ENCODE data around the gene NRG3. TPM values are rescaled to one million over a fixed set of nuclear protein-coding genes. Genes with fewer than 3 reads are reported as not detected.

The NRG3 gene
- total and polyA plus RNA-seq, 5 donors from 2014 or later, result not detected

DNA sequence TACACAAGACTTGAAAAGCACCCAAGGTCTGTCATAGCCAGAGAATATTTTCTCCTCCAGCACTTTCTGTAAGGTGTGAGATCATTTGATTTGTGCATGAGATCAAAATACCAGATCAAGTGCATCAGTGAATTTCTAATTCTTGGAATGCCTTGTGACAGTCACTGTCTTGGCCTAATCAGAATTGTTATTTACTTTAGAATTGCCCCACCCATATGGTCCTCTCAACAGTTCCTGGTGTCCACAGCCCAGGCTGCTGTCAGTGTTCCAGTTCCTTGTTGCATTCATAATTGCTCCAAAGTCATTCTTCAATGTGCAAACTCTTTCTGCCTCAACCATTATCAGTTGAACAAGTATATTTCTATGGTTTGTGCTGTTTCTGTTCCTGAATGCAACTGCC lies 770.2 kb downstream of the NRG3 start:
- H3K36me3 Mint-ChIP-seq, result no peaks in the 10 kb centered on the region
- H3K27me3 ChIP-seq (ENCODE audit: control insufficient read depth, insufficient read depth, low read length), result no peaks in the 10 kb centered on the region
- H3K4me1 ChIP-seq (ENCODE audit: control insufficient read depth, insufficient read depth, low read length, poor library complexity, severe bottlenecking), result no peaks in the 10 kb centered on the region
- H3K36me3 ChIP-seq (ENCODE audit: control insufficient read depth, insufficient read depth, low read length), result no peaks in the 10 kb centered on the region
- ATAC-seq (ENCODE audit: low read depth in 2 of 2), result no peak
- no peak for DNase-seq
- no peak overlapping the region for H3K27ac Mint-ChIP-seq
- H3K27ac ChIP-seq (ENCODE audit: insufficient read depth, low read length, poor library complexity, severe bottlenecking), result no peak overlapping the region
- H3K4me1 Mint-ChIP-seq, result no peaks in the 10 kb centered on the region
- no peaks in the 10 kb centered on the region for H3K27me3 Mint-ChIP-seq
- no peak overlapping the region for H3K4me3 Mint-ChIP-seq
- H3K4me3 ChIP-seq (ENCODE audit: low read depth, low read length), result no peak overlapping the region
- peaks cover 1 to 11% (median 2%) of the 10 kb centered on the region in 7 donors for H3K9me3 Mint-ChIP-seq
- H3K9me3 ChIP-seq (ENCODE audit: control insufficient read depth in 2 of 2, low read length in 2 of 2), result peaks cover 0 to 5% of the 10 kb centered on the region in 2 experiments

DNA sequence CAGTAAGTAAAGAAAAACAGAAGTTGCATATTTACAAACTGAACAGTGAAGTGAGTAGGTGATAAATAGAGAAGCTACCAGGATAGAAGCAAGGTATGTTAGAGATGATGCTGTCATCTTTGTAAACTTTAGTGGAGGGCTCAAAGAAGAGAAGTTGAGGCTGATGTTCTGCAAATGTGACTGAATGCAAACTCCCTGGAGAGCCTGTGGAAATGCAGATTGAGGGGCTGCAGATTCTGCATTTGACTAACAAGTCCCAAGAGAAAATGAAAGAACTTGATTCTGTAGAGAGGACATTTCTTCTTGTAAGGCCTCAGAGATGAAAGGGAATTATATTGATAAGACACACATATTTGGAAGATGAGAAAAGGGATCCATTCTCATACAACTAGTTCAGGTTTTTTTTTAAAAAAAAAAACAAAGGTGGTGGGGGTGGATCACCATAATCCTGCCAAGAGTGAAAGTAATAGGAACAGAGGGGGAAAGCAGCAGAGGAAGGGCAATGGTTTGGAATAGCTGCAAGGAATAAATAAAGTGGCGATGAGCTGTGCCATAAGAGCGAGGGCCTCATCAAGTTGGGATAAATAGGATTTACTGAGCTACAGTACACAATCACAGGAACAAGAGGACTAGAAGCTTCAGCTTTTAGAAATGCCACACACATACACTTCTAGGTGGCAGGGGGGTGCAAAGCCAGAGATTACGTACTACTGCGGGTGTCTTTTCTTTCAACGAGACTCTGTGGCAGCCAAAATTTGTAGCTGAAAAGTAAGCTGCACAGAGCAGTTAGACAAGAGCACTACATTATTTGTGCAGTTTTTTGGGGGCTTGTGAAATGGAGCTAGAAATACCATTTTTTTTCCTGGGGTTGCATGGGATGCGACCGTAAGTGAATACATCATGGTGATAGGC lies 778.5 kb downstream of the NRG3 start:
- H3K4me1 ChIP-seq (ENCODE audit: control insufficient read depth, insufficient read depth, low read length, poor library complexity, severe bottlenecking), result no peaks in the 10 kb centered on the region
- DNase-seq (no peak), ATAC-seq (ENCODE audit: low read depth in 2 of 2) (no peak)
- H3K4me1 Mint-ChIP-seq, result no peaks in the 10 kb centered on the region
- no peak overlapping the region for H3K4me3 ChIP-seq (ENCODE audit: low read depth, low read length)
- no peaks in the 10 kb centered on the region for H3K36me3 Mint-ChIP-seq
- no peak overlapping the region for H3K4me3 Mint-ChIP-seq
- no peak overlapping the region for H3K27ac Mint-ChIP-seq
- no peaks in the 10 kb centered on the region for H3K27me3 ChIP-seq (ENCODE audit: control insufficient read depth, insufficient read depth, low read length)
- H3K27ac ChIP-seq (ENCODE audit: insufficient read depth, low read length, poor library complexity, severe bottlenecking), result no peak overlapping the region
- H3K36me3 ChIP-seq (ENCODE audit: control insufficient read depth, insufficient read depth, low read length), result no peaks in the 10 kb centered on the region
- peaks cover 0 to 5% of the 10 kb centered on the region in 2 experiments for H3K9me3 ChIP-seq (ENCODE audit: control insufficient read depth in 2 of 2, low read length in 2 of 2)
- H3K27me3 Mint-ChIP-seq, result no peaks in the 10 kb centered on the region
- H3K9me3 Mint-ChIP-seq, result peaks cover 2 to 11% (median 4%) of the 10 kb centered on the region in 7 donors

DNA sequence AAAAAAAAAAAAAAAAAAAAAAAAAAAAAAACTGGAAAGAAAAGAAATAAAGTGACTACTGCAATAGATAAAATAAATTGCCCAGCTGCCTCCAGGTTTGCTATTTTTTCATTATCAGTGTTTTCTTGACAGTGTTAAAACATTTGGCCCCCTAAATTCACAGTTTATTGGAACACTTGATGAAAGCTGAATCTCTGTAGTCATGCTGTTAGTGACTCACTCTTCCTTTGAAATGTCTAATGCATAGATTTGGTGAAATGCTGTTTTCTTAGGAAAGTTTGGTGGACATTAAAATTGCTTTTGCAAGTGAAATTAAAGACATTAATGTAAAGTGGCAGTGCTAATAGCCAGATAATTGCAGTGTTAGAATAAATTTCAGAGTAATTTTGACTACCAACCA lies 785.2 kb downstream of the NRG3 start:
- Mint-ChIP-seq H3K4me3 (no peak overlapping the region), H3K9me3 (peaks cover 0 to 5% (median 2%) of the 10 kb centered on the region in 7 donors), H3K27ac (no peak overlapping the region), H3K27me3 (no peaks in the 10 kb centered on the region), H3K4me1 (no peaks in the 10 kb centered on the region), H3K36me3 (no peaks in the 10 kb centered on the region)
- Histone ChIP-seq H3K27ac (ENCODE audit: insufficient read depth, low read length, poor library complexity, severe bottlenecking) (no peak overlapping the region), H3K36me3 (ENCODE audit: control insufficient read depth, insufficient read depth, low read length) (no peaks in the 10 kb centered on the region), H3K9me3 (ENCODE audit: control insufficient read depth in 2 of 2, low read length in 2 of 2) (no peaks in the 10 kb centered on the region), H3K27me3 (ENCODE audit: control insufficient read depth, insufficient read depth, low read length) (no peaks in the 10 kb centered on the region), H3K4me1 (ENCODE audit: control insufficient read depth, insufficient read depth, low read length, poor library complexity, severe bottlenecking) (no peaks in the 10 kb centered on the region), H3K4me3 (ENCODE audit: low read depth, low read length) (no peak overlapping the region)
- DNase-seq, result no peak
- ATAC-seq (ENCODE audit: low read depth in 2 of 2), result no peak

DNA sequence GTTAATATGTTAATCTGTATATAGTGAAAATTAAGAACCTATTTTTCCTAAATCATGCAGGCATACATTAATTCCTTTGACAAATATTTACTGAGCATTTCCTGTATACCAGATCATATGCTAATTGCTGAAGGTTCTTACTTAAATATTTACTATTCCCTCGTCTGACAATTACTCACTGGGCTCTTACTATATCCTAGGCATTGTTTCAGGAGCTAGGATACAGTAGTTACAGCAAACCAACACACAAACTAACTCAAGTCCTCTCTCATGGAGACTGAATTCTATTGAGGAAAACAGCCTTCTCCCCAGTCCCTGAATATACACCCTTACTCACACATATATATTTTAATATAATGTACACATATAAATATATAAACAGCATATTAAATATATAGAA lies 786.0 kb downstream of the NRG3 start:
- Histone ChIP-seq H3K9me3 (ENCODE audit: control insufficient read depth in 2 of 2, low read length in 2 of 2) (no peaks in the 10 kb centered on the region), H3K36me3 (ENCODE audit: control insufficient read depth, insufficient read depth, low read length) (no peaks in the 10 kb centered on the region), H3K4me1 (ENCODE audit: control insufficient read depth, insufficient read depth, low read length, poor library complexity, severe bottlenecking) (no peaks in the 10 kb centered on the region), H3K27ac (ENCODE audit: insufficient read depth, low read length, poor library complexity, severe bottlenecking) (no peak overlapping the region), H3K4me3 (ENCODE audit: low read depth, low read length) (no peak overlapping the region), H3K27me3 (ENCODE audit: control insufficient read depth, insufficient read depth, low read length) (no peaks in the 10 kb centered on the region)
- H3K36me3 Mint-ChIP-seq, result no peaks in the 10 kb centered on the region
- no peaks in the 10 kb centered on the region for H3K27me3 Mint-ChIP-seq
- ATAC-seq (ENCODE audit: low read depth in 2 of 2) (no peak), DNase-seq (no peak)
- H3K4me1 Mint-ChIP-seq, result no peaks in the 10 kb centered on the region
- H3K9me3 Mint-ChIP-seq, result peaks cover 0 to 5% (median 2%) of the 10 kb centered on the region in 7 donors
- no peak overlapping the region for H3K27ac Mint-ChIP-seq
- H3K4me3 Mint-ChIP-seq, result no peak overlapping the region

DNA sequence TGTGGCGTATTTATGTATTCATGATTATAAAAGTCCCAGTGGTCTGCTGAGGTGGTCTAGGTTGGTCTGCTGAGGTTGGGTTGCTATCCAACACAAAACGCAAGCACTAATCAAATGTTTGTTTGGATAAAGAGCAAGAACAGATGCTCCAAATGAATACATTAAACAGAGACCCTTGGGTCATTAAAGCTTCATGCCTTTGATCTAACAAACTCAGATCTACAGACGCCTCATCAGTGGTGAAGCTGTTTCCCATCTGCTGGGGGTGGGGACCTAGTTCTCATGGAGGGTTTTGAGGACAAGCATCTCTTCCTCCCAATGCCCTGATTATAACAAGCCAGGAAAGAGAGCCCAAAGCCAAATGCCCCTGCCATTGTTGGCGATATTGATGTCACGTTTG lies 786.7 kb downstream of the NRG3 start:
- Histone ChIP-seq H3K27ac (ENCODE audit: insufficient read depth, low read length, poor library complexity, severe bottlenecking) (no peak overlapping the region), H3K4me1 (ENCODE audit: control insufficient read depth, insufficient read depth, low read length, poor library complexity, severe bottlenecking) (no peaks in the 10 kb centered on the region), H3K27me3 (ENCODE audit: control insufficient read depth, insufficient read depth, low read length) (no peaks in the 10 kb centered on the region), H3K4me3 (ENCODE audit: low read depth, low read length) (no peak overlapping the region), H3K9me3 (ENCODE audit: control insufficient read depth in 2 of 2, low read length in 2 of 2) (no peaks in the 10 kb centered on the region), H3K36me3 (ENCODE audit: control insufficient read depth, insufficient read depth, low read length) (no peaks in the 10 kb centered on the region)
- Mint-ChIP-seq H3K27me3 (no peaks in the 10 kb centered on the region), H3K36me3 (no peaks in the 10 kb centered on the region), H3K4me1 (no peaks in the 10 kb centered on the region), H3K27ac (no peak overlapping the region), H3K4me3 (no peak overlapping the region), H3K9me3 (peaks cover 0 to 4% (median 0%) of the 10 kb centered on the region in 7 donors)
- DNase-seq (no peak), ATAC-seq (ENCODE audit: low read depth in 2 of 2) (no peak)

DNA sequence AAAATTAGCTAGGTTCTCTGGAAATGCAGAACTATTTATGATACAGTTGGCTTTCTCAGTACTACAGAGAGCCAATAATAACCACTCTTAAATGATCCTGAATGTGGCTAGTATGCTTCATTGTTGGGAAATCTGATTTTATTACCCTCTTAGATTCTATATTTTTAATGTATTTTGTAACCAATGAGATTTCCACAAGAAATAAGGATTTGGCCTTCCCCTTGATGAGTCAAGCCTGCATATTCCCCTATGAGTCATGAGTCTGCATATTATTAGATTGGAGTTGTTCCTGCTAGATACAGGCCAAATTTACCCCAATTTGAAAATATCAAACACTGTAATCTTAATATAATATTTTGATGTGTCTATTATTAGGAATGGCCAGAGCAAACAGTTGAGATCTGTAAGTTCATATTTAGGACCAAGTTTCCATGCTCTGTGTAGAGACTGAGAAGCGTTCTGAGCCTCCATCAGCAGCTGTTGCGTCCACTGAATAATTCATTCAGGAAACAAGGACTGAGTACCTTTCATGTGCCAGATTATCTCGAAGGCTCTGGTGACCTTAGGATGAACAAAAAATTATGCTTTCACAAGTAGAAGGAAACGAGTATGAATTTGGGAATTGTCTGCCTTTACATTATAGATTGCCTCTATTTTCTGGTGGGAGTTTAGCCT lies 793.4 kb downstream of the NRG3 start:
- no peaks in the 10 kb centered on the region for H3K36me3 Mint-ChIP-seq
- no peak for DNase-seq
- no peak overlapping the region for H3K4me3 Mint-ChIP-seq
- H3K27me3 Mint-ChIP-seq, result no peaks in the 10 kb centered on the region
- ATAC-seq (ENCODE audit: low read depth in 2 of 2), result no peak
- no peaks in the 10 kb centered on the region for H3K4me1 Mint-ChIP-seq
- Histone ChIP-seq H3K4me3 (ENCODE audit: low read depth, low read length) (no peak overlapping the region), H3K27ac (ENCODE audit: insufficient read depth, low read length, poor library complexity, severe bottlenecking) (no peak overlapping the region), H3K36me3 (ENCODE audit: control insufficient read depth, insufficient read depth, low read length) (no peaks in the 10 kb centered on the region), H3K9me3 (ENCODE audit: control insufficient read depth in 2 of 2, low read length in 2 of 2) (peaks cover 2 to 8% of the 10 kb centered on the region in 2 experiments), H3K4me1 (ENCODE audit: control insufficient read depth, insufficient read depth, low read length, poor library complexity, severe bottlenecking) (no peaks in the 10 kb centered on the region), H3K27me3 (ENCODE audit: control insufficient read depth, insufficient read depth, low read length) (no peaks in the 10 kb centered on the region)
- H3K27ac Mint-ChIP-seq, result no peak overlapping the region
- peaks cover 5 to 12% (median 7%) of the 10 kb centered on the region in 7 donors for H3K9me3 Mint-ChIP-seq

DNA sequence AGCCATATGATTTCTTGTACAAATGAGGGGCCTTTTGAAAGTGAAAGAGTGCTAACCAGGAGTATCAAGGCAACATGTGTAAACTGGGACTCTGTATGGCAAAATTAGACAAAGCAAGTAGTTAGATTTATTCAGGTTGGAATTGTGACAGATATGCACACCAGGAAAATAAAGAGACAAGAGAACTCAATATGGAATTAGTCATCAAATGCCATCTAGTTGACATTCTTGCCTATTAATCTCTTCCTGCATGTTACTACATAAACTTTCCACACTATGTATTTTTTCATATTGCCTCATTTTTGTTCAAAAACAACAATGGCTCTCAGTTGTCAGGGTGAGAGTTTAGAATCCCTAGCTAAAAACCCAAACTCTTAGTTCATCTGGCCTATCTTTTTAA lies 799.0 kb downstream of the NRG3 start:
- Mint-ChIP-seq H3K27ac (no peak overlapping the region), H3K36me3 (no peaks in the 10 kb centered on the region), H3K27me3 (no peaks in the 10 kb centered on the region), H3K4me1 (no peaks in the 10 kb centered on the region), H3K9me3 (peaks cover 10 to 23% (median 14%) of the 10 kb centered on the region in 7 donors), H3K4me3 (no peak overlapping the region)
- H3K27ac ChIP-seq (ENCODE audit: insufficient read depth, low read length, poor library complexity, severe bottlenecking), result no peak overlapping the region
- no peaks in the 10 kb centered on the region for H3K4me1 ChIP-seq (ENCODE audit: control insufficient read depth, insufficient read depth, low read length, poor library complexity, severe bottlenecking)
- no peak overlapping the region for H3K4me3 ChIP-seq (ENCODE audit: low read depth, low read length)
- no peaks in the 10 kb centered on the region for H3K27me3 ChIP-seq (ENCODE audit: control insufficient read depth, insufficient read depth, low read length)
- H3K36me3 ChIP-seq (ENCODE audit: control insufficient read depth, insufficient read depth, low read length), result no peaks in the 10 kb centered on the region
- DNase-seq (no peak), ATAC-seq (ENCODE audit: low read depth in 2 of 2) (no peak)
- peaks cover 2 to 8% of the 10 kb centered on the region in 2 experiments for H3K9me3 ChIP-seq (ENCODE audit: control insufficient read depth in 2 of 2, low read length in 2 of 2)
